Fibroblast of lung (primary cell): ENCODE measurements around the gene CACNG3.

Source experiments
- EZH2 ChIP-seq: IDR thresholded peaks from 2 replicates; pipeline ENCODE4 v1.5.1; 2012; ENCODE audit warnings: low read length, control low read depth, mild to moderate bottlenecking; ENCODE audit errors: missing control alignments
- TF ChIP-seq, protein P1 (sequence below), 2 donors: IDR thresholded peaks in 1 of 2; conservative IDR thresholded peaks in 1 of 2; 1 replicate in 1 of 2; 2 replicates in 1 of 2; pipeline ENCODE4 v1.5.1; 2011 to 2012; ENCODE audit warnings: low read length in 2 of 2, control low read depth in 1 of 2, inconsistent platforms in 1 of 2, low read depth in 1 of 2, mild to moderate bottlenecking in 1 of 2

DNA sequence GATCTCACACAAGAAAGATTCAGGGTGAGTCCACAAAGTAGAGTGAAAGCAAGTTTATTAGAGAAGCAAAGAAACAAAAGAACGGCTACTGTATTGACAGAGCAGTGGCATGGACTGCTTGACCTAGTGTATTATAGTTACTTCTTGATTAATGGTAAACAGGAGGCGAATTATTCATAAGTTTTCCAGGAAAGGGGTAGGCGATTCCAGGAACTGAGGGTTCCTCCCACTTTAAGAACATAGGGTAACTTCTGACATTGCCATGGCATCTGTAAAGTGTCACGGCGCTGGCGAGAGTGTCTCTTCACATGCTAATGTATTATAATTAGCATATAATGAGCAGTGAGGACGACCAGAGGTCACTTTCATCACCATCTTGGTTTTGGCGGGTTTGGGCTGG is 93.2 kb downstream of the CACNG3 start:
- TF ChIP-seq, protein P1, sequence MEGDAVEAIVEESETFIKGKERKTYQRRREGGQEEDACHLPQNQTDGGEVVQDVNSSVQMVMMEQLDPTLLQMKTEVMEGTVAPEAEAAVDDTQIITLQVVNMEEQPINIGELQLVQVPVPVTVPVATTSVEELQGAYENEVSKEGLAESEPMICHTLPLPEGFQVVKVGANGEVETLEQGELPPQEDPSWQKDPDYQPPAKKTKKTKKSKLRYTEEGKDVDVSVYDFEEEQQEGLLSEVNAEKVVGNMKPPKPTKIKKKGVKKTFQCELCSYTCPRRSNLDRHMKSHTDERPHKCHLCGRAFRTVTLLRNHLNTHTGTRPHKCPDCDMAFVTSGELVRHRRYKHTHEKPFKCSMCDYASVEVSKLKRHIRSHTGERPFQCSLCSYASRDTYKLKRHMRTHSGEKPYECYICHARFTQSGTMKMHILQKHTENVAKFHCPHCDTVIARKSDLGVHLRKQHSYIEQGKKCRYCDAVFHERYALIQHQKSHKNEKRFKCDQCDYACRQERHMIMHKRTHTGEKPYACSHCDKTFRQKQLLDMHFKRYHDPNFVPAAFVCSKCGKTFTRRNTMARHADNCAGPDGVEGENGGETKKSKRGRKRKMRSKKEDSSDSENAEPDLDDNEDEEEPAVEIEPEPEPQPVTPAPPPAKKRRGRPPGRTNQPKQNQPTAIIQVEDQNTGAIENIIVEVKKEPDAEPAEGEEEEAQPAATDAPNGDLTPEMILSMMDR (conservative IDR thresholded peaks at IDR 0.05 in 1 of 2, IDR thresholded peaks at IDR 0.05 in 1 of 2; ENCODE audit: low read depth in 1 of 2, low read length in 2 of 2) = no peak
- TF ChIP-seq EZH2 = no peak
